Posterior vena cava (tissue), 2 donors: ENCODE results near the gene MLPH. TPM values are rescaled to one million over a fixed set of nuclear protein-coding genes. Genes with fewer than 3 reads are reported as not detected.

ENCODE experiments used
- DNase-seq: peaks from one replicate; pipeline ENCODE4 v3.0.0-alpha.2; 2020; ENCODE audit warnings: low spot score
- intact Hi-C, 2 donors: fragments of 100-400 bp; cut with DNase I; formaldehyde crosslinking; loops; one replicate each; pipeline versions ENCODE4 v1.14.1 to v1.14.2; 2022 to 2023
- total RNA-seq, 2 donors: library from RNA; stranded (reverse); fragmentation: NEBNext Ultra II Directional; extraction: Animal tissue kit (Norgen Biotek cat#: 25700); gene quantifications; one replicate each; pipeline ENCODE4 v1.2.1, GENCODE V29; 2021
- donor health status: DM: yes; HTN: yes; CAD: no.
- donor health status: DM: yes; HTN: yes; CAD: no.

Gene MLPH
- total RNA-seq, 2 donors from 2014 or later: 6.0 to 6.4 TPM

GRCh38 chr2:237569041-237569440 is 82.0 kb downstream of the MLPH start:
- intact Hi-C loops: no loop called here
- DNase-seq: no peak

- intact Hi-C loops: loop anchor here (2.0 to 10.0 kb wide), 3 partner anchors 57 to 445 kb away; no protein-coding TSS in a partner anchor
- peak; percentile 42 for DNase-seq
Measured at GRCh38 chr2:237569896-237570295, 82.8 kb downstream of the MLPH start.

GRCh38 chr2:237570776-237571335 is 83.8 kb downstream of the MLPH start:
- intact Hi-C loops: loop anchor here (2.0 to 10.0 kb wide), 3 partner anchors 58 to 446 kb away; no protein-coding TSS in a partner anchor
- DNase-seq: peak; percentile 73

- DNase-seq: peak; percentile 45
- intact Hi-C loops: loop anchor here (2.0 to 10.0 kb wide), 3 partner anchors 59 to 447 kb away; no protein-coding TSS in a partner anchor
Measured at GRCh38 chr2:237571551-237571950, 84.5 kb downstream of the MLPH start.

- intact Hi-C loops: loop anchor here (5.0 to 10.0 kb wide), 2 partner anchors 60 to 447 kb away; no protein-coding TSS in a partner anchor
- DNase-seq: peak; percentile 97
Measured at GRCh38 chr2:237572021-237572741, 85.1 kb downstream of the MLPH start.

GRCh38 chr2:237572742-237573101 is 85.7 kb downstream of the MLPH start:
- intact Hi-C loops: loop anchor here (5.0 to 10.0 kb wide), 2 partner anchors 60 to 448 kb away; no protein-coding TSS in a partner anchor
- peak; percentile 52 for DNase-seq

GRCh38 chr2:237573721-237574415 is 86.8 kb downstream of the MLPH start:
- intact Hi-C loops: loop anchor here (5.0 to 10.0 kb wide), 2 partner anchors 62 to 449 kb away; no protein-coding TSS in a partner anchor
- DNase-seq: peak; percentile 58

GRCh38 chr2:237574467-237574866 is 87.4 kb downstream of the MLPH start:
- peak; percentile 79 for DNase-seq
- intact Hi-C loops: loop anchor here (5.0 to 10.0 kb wide), 2 partner anchors 62 to 450 kb away; no protein-coding TSS in a partner anchor

- intact Hi-C loops: loop anchor here (5.0 to 10.0 kb wide), 2 partner anchors 63 to 450 kb away; no protein-coding TSS in a partner anchor
- DNase-seq: peak; percentile 81
Measured at GRCh38 chr2:237574894-237575868, 88.1 kb downstream of the MLPH start.

- peak; percentile 68 for DNase-seq
- intact Hi-C loops: loop anchor here (10.0 kb wide), 1 partner anchor 451 kb away; no protein-coding TSS in a partner anchor
Measured at GRCh38 chr2:237575869-237576862, 89.1 kb downstream of the MLPH start.

GRCh38 chr2:237576974-237577373 is 89.9 kb downstream of the MLPH start:
- intact Hi-C loops: loop anchor here (10.0 kb wide), 1 partner anchor 452 kb away; no protein-coding TSS in a partner anchor
- peak; percentile 68 for DNase-seq

GRCh38 chr2:237577458-237577857 is 90.4 kb downstream of the MLPH start:
- intact Hi-C loops: loop anchor here (10.0 kb wide), 1 partner anchor 453 kb away; no protein-coding TSS in a partner anchor
- DNase-seq: peak; percentile 62

- DNase-seq: peak; percentile 42
- intact Hi-C loops: loop anchor here (10.0 kb wide), 1 partner anchor 453 kb away; no protein-coding TSS in a partner anchor
Measured at GRCh38 chr2:237577956-237578870, 91.2 kb downstream of the MLPH start.

- no peak for DNase-seq
- intact Hi-C loops: loop anchor here in 1 of 2 donors (1.0 kb wide), 1 partner anchor 44 kb away; no protein-coding TSS in a partner anchor
Measured at GRCh38 chr2:237581326-237581725, 94.3 kb downstream of the MLPH start.

GRCh38 chr2:237581751-237582746 is 95.0 kb downstream of the MLPH start:
- DNase-seq: no peak
- intact Hi-C loops: loop anchor here in 1 of 2 donors (1.0 kb wide), 1 partner anchor 45 kb away; no protein-coding TSS in a partner anchor
